ENCODE measurements around the gene CDCP1. TPM values are rescaled to one million over a fixed set of nuclear protein-coding genes. Genes with fewer than 3 reads are reported as not detected.
"Not testable (repeated sequence)": the region's sequence is repeated elsewhere in the genome, so short reads cannot be mapped to it uniquely, and the experiment has no call there.

CDCP1 gene
- total RNA-seq, 1 donor, result 14.0 TPM

GRCh38 chr3:45088543-45089358 lies 57.4 kb downstream of the CDCP1 start:
- no peak for DNase-seq (ENCODE audit: low read depth in 2 of 3, low spot score in 2 of 3)

DNA sequence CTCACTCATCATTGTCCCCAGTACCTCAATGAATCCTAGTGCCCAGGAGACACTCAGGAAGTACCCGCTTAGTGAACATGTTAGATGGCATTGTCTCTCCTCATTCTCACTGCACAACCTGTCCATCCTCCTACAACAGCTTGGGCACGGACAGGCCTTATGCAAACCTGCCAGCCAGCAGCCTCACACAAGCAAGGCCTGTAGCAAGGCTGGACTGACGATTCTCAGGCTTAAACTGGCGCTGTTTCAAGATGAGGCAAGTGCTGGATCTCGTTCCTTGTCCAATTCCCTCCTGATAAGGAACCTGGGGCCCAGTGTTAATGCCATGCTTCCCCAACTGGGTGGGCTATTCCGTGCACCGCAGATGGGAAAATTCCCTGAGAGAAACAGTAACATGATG lies 59.0 kb downstream of the CDCP1 start:
- no peak for DNase-seq (ENCODE audit: low read depth in 2 of 3, low spot score in 2 of 3)

DNA sequence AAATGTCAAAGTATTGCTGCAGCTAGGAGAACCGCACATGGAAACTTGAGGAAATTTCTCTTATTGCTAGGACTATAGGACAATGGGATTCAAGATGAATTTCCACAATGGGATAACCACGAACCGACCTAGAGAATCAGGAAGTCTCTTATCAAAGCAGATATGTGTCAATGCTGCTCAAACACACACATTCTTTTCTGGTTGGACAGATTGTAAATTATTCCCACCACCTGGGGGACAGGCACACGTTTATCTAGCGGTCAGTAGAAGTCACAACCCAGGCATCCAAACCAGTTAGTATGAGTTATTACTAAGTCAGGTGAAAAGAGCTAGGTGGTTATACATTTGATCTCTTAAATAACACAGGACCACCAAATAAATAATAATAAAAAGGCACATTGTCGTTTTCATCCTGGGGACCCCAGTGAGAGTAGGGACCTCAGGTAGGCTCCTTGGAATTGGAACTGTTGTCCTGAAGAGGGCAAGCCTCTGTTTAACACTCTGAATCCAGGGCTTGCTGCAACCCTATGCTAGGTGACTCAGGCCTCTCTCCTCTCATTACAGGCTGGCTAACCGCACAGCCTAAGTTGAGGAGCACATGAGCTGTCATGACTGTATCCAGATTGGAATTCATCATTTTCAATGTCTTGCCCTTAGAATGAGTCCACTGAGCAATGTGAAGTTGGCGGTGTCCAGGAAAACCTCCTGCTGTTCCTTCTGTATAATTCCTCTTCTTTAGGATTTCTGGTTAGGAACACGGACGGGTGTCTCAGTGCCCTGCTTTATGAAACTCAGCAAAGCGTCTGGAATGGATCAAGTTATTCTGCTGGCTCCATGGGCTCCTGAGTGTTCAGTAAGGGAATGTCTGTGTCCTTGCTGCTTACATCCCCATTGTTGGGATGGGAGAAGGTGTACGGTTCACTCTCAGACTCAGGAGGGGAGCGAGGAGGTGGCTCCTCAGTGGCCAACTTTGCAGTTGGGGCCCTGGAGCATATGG lies 61.1 kb downstream of the CDCP1 start:
- DNase-seq (ENCODE audit: low read depth in 2 of 3, low spot score in 2 of 3), result no peak

DNA sequence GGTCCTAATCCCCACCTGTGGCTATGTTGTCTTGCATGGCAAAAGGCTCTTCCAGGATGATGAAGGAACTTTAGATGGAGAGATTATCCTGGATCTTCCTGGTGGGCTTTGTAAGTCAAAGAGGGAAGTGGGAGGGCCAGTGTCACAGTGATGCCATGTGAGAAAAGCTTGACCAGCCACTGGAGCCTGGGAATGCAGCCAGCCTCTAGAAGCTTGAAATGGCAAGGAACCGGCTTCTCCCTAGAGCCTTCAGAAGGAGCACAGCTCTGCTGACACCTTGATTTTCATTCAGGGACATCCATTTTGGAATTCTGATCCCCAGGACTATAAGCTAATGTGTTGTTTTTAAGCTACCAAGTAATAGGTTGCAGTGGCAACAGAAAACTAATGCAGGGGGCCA lies 61.8 kb downstream of the CDCP1 start:
- no peak for DNase-seq (ENCODE audit: low read depth in 2 of 3, low spot score in 2 of 3)

GRCh38 chr3:45083023-45083422 lies 63.2 kb downstream of the CDCP1 start:
- no peak for DNase-seq (ENCODE audit: low read depth in 2 of 3, low spot score in 2 of 3)

- no peak for DNase-seq (ENCODE audit: low read depth in 2 of 3, low spot score in 2 of 3)
Observed at GRCh38 chr3:45082142-45082538, 64.0 kb downstream of the CDCP1 start.

DNA sequence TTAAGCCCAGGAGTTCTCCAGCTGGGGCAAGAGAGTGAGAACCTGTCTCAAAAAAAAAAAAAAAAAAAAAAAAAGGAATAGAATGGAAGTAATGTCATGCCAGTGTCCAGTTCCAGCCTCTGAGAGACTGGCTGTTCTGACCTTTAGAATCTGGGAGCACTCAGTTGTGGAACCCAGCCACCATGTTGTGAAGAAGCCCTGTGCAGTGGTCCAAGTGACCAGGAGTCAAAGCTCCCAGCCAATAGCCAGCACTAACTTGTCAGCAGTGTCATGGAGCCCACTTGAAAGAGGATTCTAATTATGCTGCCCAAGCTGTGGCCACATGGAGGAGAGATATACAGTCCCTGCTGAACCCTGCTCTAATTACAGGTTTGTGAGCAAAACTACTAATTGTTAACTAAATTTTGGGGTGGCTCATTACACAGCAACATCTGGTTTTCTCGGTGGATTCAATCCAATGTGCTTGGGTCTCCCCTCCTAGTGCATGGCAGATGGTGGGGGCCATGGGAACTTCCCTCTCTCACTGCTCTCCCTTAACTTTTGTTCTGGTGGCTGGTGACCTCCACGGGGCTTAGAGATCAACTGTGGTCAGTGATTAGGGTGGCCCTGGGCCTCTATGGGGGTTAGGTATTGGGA lies 64.6 kb downstream of the CDCP1 start:
- DNase-seq (ENCODE audit: low read depth in 2 of 3, low spot score in 2 of 3), result no peak

- DNase-seq (ENCODE audit: low read depth in 2 of 3, low spot score in 2 of 3), result no peak
Observed at GRCh38 chr3:45080824-45081223, 65.4 kb downstream of the CDCP1 start.

- DNase-seq (ENCODE audit: low read depth in 2 of 3, low spot score in 2 of 3), result peak in 1 of 3 donors; percentile 7
Observed at GRCh38 chr3:45079715-45080114, 66.5 kb downstream of the CDCP1 start.

DNA sequence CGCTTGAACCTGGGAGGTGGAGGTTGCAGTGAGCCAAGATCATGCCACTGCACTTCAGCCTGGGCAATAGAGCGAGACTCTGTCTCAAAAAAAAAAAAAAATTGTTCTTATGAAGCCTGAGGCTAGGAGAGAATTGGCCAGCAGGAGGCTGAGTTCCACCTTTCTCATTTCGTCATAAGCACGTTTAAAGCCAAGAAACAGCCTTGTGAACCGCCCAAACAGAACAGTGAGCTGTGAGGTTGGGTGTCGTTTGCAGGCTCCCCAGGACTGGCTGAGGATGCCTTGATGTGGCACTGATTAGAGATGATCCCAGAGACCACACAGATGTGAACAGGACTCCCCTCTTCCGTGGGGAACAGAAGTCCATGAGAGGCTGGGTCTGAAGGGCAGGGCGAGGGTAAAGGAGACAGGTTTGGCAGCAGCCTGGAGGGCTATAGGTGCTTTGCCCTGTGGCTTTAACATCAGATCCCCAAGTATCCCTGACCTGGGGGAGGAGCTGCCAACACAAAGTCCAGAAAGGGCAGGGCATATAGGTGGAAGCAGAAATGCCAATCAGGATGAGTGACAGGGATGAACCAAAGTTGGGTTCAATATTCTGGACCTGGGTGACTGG lies 67.2 kb downstream of the CDCP1 start:
- peak in 2 of 3 donors; percentile 33 to 45 for DNase-seq (ENCODE audit: low read depth in 2 of 3, low spot score in 2 of 3)

DNA sequence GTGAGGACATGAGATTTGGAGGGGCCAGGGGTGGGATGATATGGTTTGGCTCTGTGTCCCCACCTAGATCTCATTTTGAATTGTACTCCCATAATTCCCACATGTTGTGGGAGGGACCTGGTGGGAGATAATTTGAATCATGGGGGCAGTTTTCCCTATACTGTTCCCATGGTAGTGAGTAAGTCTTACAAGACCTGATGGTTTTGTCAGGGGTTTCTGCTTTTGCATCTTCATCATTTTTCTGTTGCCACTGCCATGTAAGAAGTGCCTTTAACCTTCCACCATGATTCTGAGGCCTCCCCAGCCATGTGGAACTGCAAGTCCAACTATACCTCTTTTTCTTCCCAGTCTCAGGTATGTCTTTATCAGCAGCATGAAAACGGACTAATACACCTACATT lies 67.9 kb downstream of the CDCP1 start:
- DNase-seq (ENCODE audit: low read depth in 2 of 3, low spot score in 2 of 3), result not testable (repeated sequence)

DNA sequence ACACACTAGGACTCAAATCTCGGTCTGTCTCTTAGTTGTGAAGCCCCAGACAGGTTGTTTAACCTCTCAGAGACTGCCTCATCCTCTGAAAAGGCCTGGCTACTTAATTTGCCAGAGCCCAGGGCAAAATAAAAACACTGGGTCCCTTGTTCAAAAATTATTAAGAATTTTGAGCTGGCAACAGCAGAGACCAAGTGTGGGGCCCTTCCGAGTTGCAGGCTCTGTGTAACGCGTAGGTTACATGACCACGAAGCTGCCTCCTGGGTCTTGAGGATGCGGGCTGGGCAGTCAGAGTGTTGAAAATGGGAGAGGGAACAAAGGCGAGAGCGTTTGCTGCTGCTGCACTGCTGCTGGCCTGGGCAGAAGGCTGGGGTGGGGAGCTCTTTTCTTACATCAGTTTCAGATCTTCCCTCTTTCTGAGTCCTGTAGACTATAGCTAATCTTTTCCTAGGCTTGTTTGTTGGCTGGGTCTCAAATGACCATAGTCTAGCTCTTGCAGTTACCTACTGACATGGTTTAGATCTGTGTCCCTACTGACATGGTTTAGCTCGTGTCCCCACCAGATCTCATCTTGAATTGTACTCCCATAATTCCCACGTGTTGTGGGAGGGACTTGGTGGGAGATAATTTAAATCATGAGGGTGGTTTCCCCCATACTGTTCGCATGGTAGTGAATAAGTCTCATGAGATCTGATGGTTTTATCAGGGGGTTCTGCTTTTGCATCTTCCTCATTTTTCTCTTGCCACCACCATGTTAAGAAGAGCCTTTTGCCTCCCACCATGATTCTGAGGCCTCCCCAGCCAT lies 70.2 kb downstream of the CDCP1 start:
- DNase-seq (ENCODE audit: low read depth in 2 of 3, low spot score in 2 of 3), result peak in 1 of 3 donors; percentile 24

GRCh38 chr3:45071075-45071474 lies 75.1 kb downstream of the CDCP1 start:
- no peak for DNase-seq (ENCODE audit: low read depth in 2 of 3, low spot score in 2 of 3)

DNA sequence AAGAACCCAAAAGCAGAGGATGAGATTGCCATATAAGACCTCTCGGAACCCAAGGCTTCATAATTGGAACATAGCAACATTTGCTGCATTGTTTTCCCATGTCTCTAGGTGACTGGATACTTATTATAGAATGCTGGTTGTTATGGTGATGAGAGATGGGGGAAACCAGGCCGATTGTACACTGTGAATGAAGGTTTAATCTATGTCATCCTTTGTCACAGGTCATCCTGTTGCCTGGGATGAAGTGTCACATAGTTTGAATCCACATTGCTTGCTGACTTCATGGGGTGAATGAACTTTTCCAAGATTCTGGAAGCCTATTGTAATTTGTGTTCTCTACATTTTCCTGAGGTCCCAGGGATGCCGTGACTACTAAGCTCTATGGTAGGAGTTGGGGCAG lies 78.2 kb downstream of the CDCP1 start:
- no peak for DNase-seq (ENCODE audit: low read depth in 2 of 3, low spot score in 2 of 3)

DNA sequence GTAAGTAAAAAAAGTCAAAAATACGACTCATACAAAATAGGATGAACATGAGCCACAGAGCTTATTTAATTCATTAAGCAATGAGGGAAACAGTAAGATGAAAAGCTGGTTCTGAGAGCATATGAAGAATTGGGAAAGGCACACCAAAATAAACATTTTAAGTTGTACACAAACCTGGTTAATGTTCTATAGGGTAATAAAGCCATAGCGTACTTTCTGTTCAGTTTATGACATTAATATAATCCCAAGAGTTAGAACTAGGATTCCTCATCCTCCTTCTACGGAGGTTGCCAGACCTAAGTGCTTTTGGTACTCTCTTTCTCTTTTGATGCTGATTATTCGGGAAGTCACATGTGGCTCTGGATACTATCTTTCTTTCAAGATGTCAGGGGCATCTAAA lies 78.7 kb downstream of the CDCP1 start:
- no peak for DNase-seq (ENCODE audit: low read depth in 2 of 3, low spot score in 2 of 3)

- no peak for DNase-seq (ENCODE audit: low read depth in 2 of 3, low spot score in 2 of 3)
Observed at GRCh38 chr3:45066109-45066801, 79.9 kb downstream of the CDCP1 start.

DNA sequence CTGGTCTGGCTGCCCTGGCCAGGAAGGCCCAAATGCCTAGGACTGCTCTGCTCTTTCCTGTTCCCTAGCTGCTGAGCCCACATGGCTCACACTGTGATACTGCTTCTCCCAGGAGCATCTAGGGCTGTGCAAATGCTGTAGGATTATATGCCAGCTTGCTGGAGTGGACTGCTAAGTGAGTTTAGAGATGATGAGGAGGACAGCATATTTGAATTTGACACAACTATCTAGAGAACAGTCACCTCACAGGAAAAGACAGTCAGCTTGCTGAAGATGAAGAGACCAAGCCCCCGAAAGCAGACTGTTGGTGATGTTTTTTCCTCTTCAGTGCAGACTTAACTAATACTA lies 80.8 kb downstream of the CDCP1 start:
- DNase-seq (ENCODE audit: low read depth in 2 of 3, low spot score in 2 of 3), result no peak

- DNase-seq (ENCODE audit: low read depth in 2 of 3, low spot score in 2 of 3), result peak in 1 of 3 donors; percentile 49
Observed at GRCh38 chr3:45064512-45065372, 81.4 kb downstream of the CDCP1 start.
